ENCODE data around the gene RPL10A.

RPL10A gene

DNA sequence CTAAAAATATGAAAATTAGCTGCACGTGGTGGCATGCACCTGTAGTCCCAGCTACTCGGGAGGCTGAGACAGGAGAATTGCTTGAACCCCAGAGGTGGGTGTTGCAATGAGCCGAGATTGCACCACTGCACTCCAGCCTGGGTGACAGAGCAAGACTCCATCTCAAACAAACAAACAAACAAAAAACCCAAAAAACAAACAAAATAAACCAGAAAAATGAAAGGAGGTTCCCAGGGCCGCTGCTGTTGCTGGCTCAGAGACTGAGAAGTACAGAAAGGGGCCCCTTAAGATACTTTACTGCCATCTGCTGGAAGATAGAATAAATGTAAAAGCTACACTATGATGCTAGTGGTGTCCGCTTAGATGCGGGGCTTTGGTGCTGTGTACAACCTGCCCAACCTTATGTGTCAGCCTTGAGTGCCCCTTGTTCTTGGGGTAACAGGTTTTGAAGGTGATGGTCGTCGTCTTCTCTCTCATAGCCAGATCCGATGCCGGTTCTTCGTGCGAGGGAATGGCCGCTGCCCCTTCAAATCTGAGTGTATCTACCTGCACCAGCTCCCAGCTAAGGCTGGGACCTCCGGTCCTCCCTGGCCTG lies 18.8 kb upstream of the RPL10A start:
- DNase-seq = peak; percentile 27

DNA sequence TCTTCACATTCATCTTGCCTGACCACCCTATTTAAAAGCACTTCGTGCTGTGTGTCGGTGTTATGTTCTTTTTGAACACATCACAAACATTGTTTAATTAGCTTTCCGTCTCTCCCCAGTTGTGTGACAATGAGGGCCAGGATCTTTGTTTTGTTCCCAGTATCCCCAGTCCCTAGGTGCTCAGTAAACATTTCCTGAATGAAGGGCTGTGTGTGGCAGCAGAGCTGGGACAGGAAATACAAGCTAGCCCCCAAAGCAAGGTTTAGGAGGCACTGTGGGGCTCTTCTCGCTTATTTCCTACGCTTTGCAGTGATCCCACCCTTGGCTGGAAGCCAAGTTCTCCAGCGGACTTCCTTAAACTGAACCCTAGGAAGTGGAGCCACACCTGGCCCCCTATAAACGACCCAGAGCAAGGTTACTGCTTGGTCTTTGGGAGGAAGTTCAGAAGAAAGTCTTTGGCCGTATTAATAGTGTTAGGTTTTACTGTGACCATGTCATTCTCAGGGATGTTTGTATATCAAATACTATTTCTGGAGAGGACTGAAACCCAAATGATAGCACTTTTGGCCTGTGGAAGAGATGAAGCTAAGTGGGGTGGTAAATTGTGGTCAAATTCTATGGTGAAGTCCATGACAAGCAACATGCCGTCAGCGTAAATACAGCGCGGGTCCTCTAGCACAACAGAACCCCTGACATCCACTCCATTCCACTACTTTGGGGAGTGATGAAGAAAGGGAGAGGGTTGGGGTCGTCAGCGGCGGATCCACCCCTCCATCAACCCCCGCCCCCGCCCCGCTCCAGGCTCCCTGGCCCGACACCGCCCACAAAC lies 16.6 kb upstream of the RPL10A start:
- DNase-seq = no peak

- DNase-seq = peak; percentile 80
Measured at GRCh38 chr6:35452183-35453090, 15.8 kb upstream of the RPL10A start, which contains the start of gene FANCE. Gene FANCE, plus strand, starts transcription at chr6:35452338. Its CDS starts 208 bp downstream, at chr6:35452546.

DNA sequence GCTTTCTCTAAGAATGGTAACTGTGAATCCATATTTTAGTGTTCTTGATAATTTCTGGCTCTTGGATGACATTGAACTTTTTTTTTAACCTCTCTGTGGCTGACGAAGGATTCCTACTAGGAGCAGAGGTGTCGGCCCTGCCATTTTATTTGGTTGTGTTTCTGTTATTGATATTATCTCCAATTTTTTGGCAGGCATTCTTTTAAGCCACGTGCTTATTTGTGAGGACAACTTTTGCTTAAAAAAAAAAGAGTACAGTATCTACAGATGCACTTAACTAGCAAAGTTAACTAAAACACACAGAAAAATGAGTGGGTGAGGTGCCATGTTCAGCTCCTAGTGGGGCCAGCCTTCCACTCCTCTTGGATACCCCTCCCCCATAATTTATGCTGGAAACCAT lies 15.0 kb upstream of the RPL10A start:
- DNase-seq = no peak

DNA sequence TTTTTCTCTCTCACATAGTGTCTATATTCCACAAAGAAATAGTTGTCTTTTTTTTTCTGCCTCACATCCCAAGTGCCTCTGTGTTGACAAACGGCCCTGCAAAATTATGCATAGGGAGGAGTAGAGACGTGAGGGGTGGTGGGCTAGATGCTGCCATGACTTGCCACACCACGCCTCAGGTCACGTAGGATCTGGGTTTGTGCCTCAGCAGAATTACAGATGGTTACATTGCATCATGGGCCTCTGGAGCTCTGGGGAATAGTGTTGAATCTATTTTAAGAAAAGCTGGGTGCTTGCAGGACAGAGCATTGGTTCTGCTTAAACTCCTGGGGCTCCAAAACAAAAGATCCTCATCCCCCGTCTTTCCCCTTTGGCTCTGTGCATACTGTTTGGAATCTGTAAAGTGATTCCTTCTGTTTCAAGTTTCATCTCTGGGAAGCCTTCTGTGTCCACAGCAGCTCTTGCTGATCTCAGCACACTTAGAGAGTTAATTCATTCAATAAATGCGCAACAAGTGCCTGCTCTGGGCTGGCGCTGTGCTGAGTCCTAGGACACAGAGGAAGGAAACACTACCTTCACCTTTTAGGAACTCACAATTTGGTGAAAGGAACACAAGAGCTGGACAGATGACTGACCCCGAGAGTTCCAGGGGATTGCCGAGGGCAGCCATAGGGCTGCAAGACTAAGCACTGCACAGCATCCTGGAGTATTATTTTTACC lies 13.7 kb upstream of the RPL10A start:
- DNase-seq = no peak

GRCh38 chr6:35457907-35458306 lies 10.3 kb upstream of the RPL10A start:
- DNase-seq = no peak

DNA sequence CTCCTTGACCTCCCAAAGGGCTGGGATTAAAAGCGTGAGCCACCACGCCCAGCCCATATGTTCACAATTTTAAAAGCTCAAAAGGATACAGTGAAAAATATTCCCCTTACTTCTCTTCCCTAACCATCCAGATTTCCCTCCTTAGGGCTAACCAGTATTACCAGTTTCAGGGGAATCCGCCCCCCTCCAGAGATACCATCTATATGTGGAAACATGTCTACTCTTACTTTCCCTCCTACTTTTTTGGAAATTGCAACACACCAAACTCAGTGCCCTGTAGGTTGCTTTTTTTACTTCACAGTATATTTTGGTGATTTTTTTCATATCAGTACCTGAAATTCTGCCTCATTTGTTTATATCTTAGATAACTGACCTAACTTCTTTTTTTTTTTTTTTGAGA lies 6.9 kb upstream of the RPL10A start:
- no peak for DNase-seq

- no peak for DNase-seq
Measured at GRCh38 chr6:35463292-35463691, 4.9 kb upstream of the RPL10A start.

- DNase-seq = no peak
Measured at GRCh38 chr6:35465646-35466045, 2.6 kb upstream of the RPL10A start.

DNA sequence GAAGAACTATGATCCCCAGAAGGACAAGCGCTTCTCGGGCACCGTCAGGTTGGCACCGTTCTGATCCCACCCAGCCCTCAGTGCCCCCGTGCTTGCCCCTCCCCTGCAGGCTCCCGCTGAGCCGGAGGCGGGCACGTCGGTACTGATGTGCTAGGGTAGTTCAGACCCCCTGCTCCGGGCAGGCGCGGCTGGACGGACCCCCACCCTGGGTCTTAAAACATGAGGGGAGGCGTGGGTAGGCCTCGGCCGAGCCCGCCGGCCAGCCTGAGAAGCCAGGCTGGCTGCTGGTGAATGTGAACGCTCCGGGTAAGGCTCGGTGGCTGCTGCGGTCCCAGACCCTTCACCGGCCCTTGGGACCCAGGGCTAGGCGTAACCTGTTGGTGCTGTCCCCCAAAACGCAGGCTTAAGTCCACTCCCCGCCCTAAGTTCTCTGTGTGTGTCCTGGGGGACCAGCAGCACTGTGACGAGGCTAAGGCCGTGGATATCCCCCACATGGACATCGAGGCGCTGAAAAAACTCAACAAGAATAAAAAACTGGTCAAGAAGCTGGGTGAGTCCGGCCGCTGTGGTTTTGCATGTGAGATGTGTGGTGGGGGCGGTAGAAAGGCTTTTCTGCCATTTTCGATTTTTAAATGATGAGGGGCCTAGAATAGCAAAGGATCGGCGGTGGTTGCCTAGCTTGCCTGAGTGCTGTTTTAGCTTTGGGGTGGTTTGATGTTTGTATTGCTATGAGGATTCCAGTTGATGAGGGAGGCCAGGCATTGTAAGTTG lies 964 bp downstream of the RPL10A start:
- no peak for DNase-seq

- DNase-seq = no peak
Measured at GRCh38 chr6:35469751-35470662, 1.8 kb downstream of the RPL10A start.

GRCh38 chr6:35470663-35471120 lies 2.5 kb downstream of the RPL10A start:
- no peak for DNase-seq

DNA sequence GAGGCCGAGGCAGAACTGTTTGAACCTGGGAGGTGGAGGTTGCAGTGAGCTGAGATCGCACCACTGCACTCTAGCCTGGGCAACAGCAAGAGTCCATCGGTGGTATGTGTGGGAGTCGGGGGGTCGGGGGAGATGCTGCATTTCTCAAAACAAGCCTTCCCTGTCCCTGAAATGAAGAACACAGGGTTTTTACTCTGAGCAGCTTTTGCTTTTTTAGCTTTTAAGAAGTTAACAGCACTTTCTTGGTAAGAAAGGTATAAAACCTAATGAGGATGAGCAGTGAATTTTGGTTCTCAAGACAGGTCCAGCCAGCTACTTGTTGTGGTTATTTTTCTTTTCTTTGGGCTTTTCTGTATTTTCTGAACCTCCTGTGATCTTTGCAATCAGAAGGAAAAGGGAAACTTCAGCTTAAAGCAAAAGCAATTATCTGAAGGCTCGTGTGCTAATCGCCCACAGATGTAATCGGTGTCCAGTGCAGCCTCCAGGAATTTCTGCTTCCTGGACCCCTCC lies 3.7 kb downstream of the RPL10A start:
- no peak for DNase-seq

DNA sequence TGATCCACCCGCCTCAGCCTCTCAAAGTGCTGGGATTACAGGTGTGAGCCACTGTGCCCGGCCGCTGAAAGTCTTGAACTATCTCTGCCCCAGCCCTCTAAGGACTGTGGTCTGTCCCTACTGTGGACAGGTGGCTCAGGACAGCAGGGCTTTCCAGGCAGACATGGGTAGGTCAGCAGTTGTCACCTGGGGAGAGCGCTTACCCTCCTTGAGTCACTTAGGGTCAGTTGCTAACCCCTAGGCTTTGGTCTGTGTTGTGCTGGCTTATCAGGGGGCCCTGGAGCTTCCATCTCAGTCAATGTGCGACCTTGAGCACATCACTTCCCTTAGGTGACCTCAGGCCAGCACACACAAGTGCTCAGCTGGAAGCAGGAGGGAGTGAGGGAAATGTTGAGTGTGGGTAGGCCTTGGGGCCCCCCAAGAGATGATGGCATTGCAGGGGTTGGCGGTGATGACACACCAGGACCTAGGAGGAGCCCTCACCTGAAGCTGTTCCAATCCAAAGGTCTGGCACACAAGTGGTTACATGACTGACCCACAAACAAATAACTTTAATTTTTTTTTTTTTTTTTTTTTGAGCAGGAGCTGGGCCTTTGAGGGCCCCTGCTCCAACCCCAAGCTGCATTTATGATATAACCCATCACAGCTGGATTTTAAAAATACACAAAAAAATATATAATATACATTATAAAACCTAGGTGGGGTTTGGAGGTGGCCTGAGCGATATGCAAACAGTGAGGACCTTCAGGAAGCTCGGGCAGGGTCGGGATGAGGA lies 5.1 kb downstream of the RPL10A start:
- DNase-seq = no peak

- no peak for DNase-seq
Measured at GRCh38 chr6:35473850-35474130, 5.6 kb downstream of the RPL10A start.

- no peak for DNase-seq
Measured at GRCh38 chr6:35474131-35474941, 6.1 kb downstream of the RPL10A start.

DNA sequence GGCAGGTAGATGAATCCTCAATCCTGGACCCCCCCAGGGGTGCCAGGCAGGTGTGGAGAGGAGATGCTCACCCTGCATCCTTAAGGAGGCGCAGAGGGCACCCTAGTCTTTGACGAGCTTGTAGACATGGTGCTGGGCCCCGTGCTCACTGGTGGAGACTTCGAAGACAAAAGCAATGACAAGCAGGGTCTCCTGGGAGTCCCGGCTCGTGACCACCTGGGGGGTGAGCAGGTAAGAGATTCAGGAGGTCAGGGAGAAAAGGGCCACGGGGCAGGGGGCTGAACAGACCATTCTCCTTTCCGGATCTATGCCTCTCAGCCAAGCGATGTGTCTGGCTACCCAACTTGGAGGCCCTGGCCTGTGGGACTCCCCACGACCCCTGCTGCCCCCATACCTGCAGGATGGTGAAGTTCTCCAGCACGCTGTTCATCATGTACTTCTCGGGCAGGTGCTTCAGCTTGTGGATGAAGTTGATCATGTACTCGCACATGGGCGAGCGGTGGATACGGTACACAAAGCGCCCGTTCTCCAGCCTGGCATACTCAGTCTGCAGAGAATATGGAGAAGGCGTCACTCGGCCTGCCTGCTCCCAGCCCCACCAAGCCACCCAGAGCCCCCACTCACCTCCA lies 6.9 kb downstream of the RPL10A start:
- no peak for DNase-seq

DNA sequence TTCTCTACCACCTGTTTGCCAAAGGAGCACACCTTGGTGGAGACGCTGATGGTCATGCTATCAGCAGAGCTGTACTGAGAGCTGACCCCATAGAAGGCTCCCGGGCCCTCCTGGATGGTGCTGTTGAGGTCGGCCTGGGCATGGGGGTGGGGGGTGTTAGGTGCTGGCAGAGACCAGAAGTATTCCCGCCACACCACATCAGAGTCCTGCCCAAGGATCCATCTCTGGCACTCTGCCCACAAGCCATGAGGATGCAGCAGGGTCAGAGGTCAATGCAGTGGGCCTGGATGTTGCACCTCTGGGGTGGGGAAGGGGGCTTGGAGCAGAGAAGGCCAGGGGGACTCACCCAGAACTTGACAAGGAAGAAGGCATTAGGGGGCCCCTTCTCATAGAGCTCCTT lies 7.4 kb downstream of the RPL10A start:
- no peak for DNase-seq
